HepG2 (cell line): ENCODE data around the gene MYO7B. TPM values are rescaled to one million over a fixed set of nuclear protein-coding genes. Genes with fewer than 3 reads are reported as not detected.

ENCODE experiments used
- ATAC-seq: fragments of 200-7000 bp; cut with Tn5 transposase; 3 replicates; pipeline ENCODE4 v1.9.1; 2020; ENCODE audit warnings: mild to moderate bottlenecking, moderate library complexity
- BruUV-seq: library from RNA; stranded (reverse); fragments of 400-500 nt; replicated peaks from 2 replicates; lab custom pipeline; 2021; lab: Mats Ljungman, UMichigan
- CTCF ChIA-PET: fragments of 300-600 bp; formaldehyde crosslinking; extraction: SDS; loops from one replicate; lab custom pipeline; 2021; ENCODE audit warnings: low total read pairs, inconsistent platforms, low intra/inter-chr PET ratio; lab: Yijun Ruan, JAX
- POLR2A ChIA-PET: fragments of 350-600 bp; sonication (Branson Sonifier 250); formaldehyde crosslinking; loops from one replicate; lab custom pipeline; 2020; ENCODE audit warnings: antibody characterized with exemption, inconsistent platforms; lab: Yijun Ruan, JAX
- DNase-seq: peaks from one replicate; pipeline ENCODE4 v3.0.0-alpha.2; 2015; ENCODE audit warnings: low spot score
- FAIRE-seq: peaks from 3 replicates; lab custom pipeline; 2011; peaks lifted over from hg19 to GRCh38; lab: Jason Lieb, UNC
- H2AFZ ChIP-seq: one replicate; pipeline ENCODE4 v1.6.1; 2011; ENCODE audit warnings: low read length, inconsistent platforms
- H3K27ac ChIP-seq: fragments of 300-600 bp; 3 replicates; pipeline ENCODE4 v1.8.0; 2011; ENCODE audit warnings: mixed run types, mild to moderate bottlenecking, mixed read lengths, low read length, inconsistent platforms; ENCODE audit not compliant: insufficient read depth; ENCODE audit errors: extremely low read length
- H3K27me3 ChIP-seq, 2 experiments: fragments of 200-600 bp in 1 of 2; 2 replicates in 1 of 2; 3 replicates in 1 of 2; pipeline versions ENCODE4 v1.6.0 to v1.8.0; 2011; ENCODE audit warnings: low read length in 2 of 2, mild to moderate bottlenecking in 2 of 2, moderate library complexity in 2 of 2, inconsistent platforms in 1 of 2; ENCODE audit not compliant: insufficient read depth in 2 of 2, control insufficient read depth in 1 of 2
- H3K36me3 ChIP-seq, 2 experiments: fragments of 200-600 bp in 1 of 2; replicated peaks in 1 of 2; 2 replicates in 1 of 2; 3 replicates in 1 of 2; pipeline versions ENCODE4 v1.5.1 to v1.8.0; 2011; ENCODE audit warnings: low read length in 2 of 2, inconsistent platforms in 1 of 2; ENCODE audit not compliant: insufficient read depth in 2 of 2, control insufficient read depth in 1 of 2
- H3K4me1 ChIP-seq: 2 replicates; pipeline ENCODE4 v1.5.1; 2012; ENCODE audit warnings: low read length, inconsistent platforms; ENCODE audit not compliant: insufficient read depth
- H3K4me2 ChIP-seq: 2 replicates; pipeline ENCODE4 v1.6.0; 2011; ENCODE audit warnings: low read depth, low read length, inconsistent platforms
- H3K4me3 ChIP-seq, 3 experiments: fragments of 200-600 bp in 1 of 3; sonication (generic), shearing (Covaris generic) in 1 of 3; replicated peaks in 1 of 3; 2 replicates each; pipeline ENCODE4 v1.5.1; 2011 to 2016; ENCODE audit warnings: low read length in 3 of 3, inconsistent platforms in 2 of 3, low read depth in 2 of 3, mild to moderate bottlenecking in 2 of 3, control low read depth in 1 of 3, mixed read lengths in 1 of 3; ENCODE audit not compliant: insufficient read depth in 1 of 3
- H3K79me2 ChIP-seq: one replicate; pipeline ENCODE4 v1.6.1; 2011; ENCODE audit warnings: low read length, inconsistent platforms; ENCODE audit not compliant: insufficient read depth
- H3K9ac ChIP-seq: 2 replicates; pipeline ENCODE4 v1.6.0; 2011; ENCODE audit warnings: mild to moderate bottlenecking, low read depth, low read length, inconsistent platforms; ENCODE audit not compliant: insufficient read depth
- H3K9me3 ChIP-seq: 2 replicates; pipeline ENCODE4 v1.5.1; 2012; ENCODE audit warnings: mild to moderate bottlenecking, low read length
- H4K20me1 ChIP-seq: 2 replicates; pipeline ENCODE4 v1.6.0; 2011; ENCODE audit warnings: inconsistent platforms, mild to moderate bottlenecking, low read length, moderate library complexity; ENCODE audit not compliant: insufficient read depth
- SIN3A ChIP-seq: IDR thresholded peaks from 2 replicates; pipeline ENCODE4 v1.6.1; 2011; ENCODE audit warnings: low read depth, mild to moderate bottlenecking, control low read depth, low read length, borderline replicate concordance
- WGBS: methylation state at CpG from one replicate; pipeline ENCODE4 v1.1.6; 2017; ENCODE audit warnings: low lambda C conversion rate; 5-methylcytosine and 5-hydroxymethylcytosine counted together
- in situ Hi-C: cut with HindIII; loops from 2 replicates; pipeline ENCODE4 v1.10.0; 2017; ENCODE audit warnings: low pct_unique_long_range_greater_than_20kb; ENCODE audit not compliant: extremely low pct_ligation_motif_present
- intact Hi-C: fragments of 100-400 bp; cut with micrococcal nuclease; formaldehyde crosslinking; loops from one replicate; pipeline ENCODE4 v1.10.0; 2022; ENCODE audit not compliant: unreplicated experiment
- polyA plus RNA-seq, 8 experiments: library from polyadenylated mRNA; depleted of rRNA in 3 of 8; stranded (reverse) in 7 of 8; unstranded in 1 of 8; fragments of >200 nt; fragmentation: Illumina TruSeq in 4 of 8; extraction: Trizol in 4 of 8; gene quantifications; 2 replicates each; pipeline versions ENCODE4 v1.2.1 to v1.2.3, GENCODE V29; 2011 to 2016; ENCODE audit warnings: low read depth in 4 of 8, missing spikeins in 1 of 8, mixed read lengths in 1 of 8; ENCODE audit not compliant: insufficient read depth in 1 of 8
- total RNA-seq, 5 experiments: library from RNA; depleted of rRNA; stranded (reverse); fragments of >200 nt; fragmentation: Illumina TruSeq; extraction: Trizol; gene quantifications; 2 replicates each; pipeline ENCODE4 v1.2.3, GENCODE V29; 2016; ENCODE audit warnings: low read depth in 1 of 5
- TF ChIP-seq, protein P1 (sequence below): sonication (generic); formaldehyde crosslinking; IDR thresholded peaks from 2 replicates; pipeline ENCODE4 v1.8.1; 2023; ENCODE audit warnings: mild to moderate bottlenecking, missing genetic modification reagents
- TF ChIP-seq, protein P2 (sequence below): sonication (generic); formaldehyde crosslinking; IDR thresholded peaks from 2 replicates; pipeline ENCODE4 v1.5.0; 2020; ENCODE audit warnings: missing genetic modification reagents
- TF ChIP-seq, protein P3 (sequence below): sonication (generic); formaldehyde crosslinking; IDR thresholded peaks from one replicate; pipeline ENCODE4 v1.5.1; 2020; ENCODE audit warnings: mild to moderate bottlenecking, missing genetic modification reagents; ENCODE audit errors: not compliant biosample characterization
- TF ChIP-seq, protein P4 (sequence below): sonication (generic); formaldehyde crosslinking; IDR thresholded peaks from 2 replicates; pipeline ENCODE4 v1.4.0; 2020; ENCODE audit warnings: missing genetic modification reagents

The MYO7B gene
- total and polyA plus RNA-seq, 2 of the 13 experiments (the other 11 are each of a cell fraction or from before 2014, with no cell fraction given), result not detected

DNA sequence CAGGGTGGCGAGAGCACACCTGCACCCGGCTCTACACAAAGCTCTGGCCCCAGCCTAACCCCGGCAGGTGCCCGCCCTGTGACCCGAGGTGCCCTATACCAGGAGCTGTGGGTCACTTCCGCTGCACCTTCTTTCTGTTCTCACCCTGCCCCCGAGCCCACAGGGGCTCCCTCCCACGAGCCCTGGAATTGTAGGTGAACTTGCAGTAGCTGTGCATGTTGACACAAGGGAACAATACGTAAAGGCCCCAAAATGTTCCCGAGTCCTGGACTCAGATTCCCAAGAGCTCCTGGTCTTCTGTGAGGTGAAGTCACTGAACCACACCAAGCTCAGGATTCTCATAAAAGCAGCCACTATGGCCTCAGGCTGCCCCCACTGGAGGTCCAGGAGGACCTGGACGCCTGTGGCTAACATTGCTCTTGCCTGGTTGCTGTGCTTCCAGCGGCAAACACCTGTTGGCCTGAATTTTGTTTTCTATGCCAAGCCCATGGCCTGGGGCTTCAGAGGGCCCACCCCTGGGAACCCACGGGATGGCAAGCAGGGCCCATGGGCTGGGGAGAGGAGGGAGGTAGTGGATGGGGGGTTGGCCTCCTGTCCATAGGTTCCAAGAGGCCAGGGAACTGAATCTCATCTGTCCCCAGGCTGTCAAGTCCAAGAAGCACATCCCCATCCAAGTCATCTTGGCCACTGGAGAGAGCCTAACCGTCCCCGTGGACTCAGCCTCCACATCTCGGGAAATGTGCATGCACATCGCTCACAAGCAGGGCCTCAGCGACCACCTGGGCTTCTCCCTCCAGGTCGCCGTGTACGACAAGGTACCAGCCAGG lies 87.3 kb downstream of the MYO7B start:
- no peak for DNase-seq
- TF ChIP-seq, protein P1, sequence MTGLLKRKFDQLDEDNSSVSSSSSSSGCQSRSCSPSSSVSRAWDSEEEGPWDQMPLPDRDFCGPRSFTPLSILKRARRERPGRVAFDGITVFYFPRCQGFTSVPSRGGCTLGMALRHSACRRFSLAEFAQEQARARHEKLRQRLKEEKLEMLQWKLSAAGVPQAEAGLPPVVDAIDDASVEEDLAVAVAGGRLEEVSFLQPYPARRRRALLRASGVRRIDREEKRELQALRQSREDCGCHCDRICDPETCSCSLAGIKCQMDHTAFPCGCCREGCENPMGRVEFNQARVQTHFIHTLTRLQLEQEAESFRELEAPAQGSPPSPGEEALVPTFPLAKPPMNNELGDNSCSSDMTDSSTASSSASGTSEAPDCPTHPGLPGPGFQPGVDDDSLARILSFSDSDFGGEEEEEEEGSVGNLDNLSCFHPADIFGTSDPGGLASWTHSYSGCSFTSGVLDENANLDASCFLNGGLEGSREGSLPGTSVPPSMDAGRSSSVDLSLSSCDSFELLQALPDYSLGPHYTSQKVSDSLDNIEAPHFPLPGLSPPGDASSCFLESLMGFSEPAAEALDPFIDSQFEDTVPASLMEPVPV (CRISPR knock-in tag), result no peak
- no peak for TF ChIP-seq SIN3A
- TF ChIP-seq, protein P2, sequence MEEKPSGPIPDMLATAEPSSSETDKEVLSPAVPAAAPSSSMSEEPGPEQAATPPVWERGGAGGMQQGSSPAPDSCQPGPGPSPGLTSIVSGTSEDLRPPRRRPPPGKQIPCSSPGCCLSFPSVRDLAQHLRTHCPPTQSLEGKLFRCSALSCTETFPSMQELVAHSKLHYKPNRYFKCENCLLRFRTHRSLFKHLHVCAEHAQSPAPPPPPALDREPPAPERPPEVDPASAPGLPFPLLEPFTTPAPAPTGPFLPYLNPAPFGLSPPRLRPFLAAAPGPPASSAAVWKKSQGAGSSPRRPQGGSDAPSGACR (CRISPR knock-in tag), result no peak
- TF ChIP-seq, protein P3, sequence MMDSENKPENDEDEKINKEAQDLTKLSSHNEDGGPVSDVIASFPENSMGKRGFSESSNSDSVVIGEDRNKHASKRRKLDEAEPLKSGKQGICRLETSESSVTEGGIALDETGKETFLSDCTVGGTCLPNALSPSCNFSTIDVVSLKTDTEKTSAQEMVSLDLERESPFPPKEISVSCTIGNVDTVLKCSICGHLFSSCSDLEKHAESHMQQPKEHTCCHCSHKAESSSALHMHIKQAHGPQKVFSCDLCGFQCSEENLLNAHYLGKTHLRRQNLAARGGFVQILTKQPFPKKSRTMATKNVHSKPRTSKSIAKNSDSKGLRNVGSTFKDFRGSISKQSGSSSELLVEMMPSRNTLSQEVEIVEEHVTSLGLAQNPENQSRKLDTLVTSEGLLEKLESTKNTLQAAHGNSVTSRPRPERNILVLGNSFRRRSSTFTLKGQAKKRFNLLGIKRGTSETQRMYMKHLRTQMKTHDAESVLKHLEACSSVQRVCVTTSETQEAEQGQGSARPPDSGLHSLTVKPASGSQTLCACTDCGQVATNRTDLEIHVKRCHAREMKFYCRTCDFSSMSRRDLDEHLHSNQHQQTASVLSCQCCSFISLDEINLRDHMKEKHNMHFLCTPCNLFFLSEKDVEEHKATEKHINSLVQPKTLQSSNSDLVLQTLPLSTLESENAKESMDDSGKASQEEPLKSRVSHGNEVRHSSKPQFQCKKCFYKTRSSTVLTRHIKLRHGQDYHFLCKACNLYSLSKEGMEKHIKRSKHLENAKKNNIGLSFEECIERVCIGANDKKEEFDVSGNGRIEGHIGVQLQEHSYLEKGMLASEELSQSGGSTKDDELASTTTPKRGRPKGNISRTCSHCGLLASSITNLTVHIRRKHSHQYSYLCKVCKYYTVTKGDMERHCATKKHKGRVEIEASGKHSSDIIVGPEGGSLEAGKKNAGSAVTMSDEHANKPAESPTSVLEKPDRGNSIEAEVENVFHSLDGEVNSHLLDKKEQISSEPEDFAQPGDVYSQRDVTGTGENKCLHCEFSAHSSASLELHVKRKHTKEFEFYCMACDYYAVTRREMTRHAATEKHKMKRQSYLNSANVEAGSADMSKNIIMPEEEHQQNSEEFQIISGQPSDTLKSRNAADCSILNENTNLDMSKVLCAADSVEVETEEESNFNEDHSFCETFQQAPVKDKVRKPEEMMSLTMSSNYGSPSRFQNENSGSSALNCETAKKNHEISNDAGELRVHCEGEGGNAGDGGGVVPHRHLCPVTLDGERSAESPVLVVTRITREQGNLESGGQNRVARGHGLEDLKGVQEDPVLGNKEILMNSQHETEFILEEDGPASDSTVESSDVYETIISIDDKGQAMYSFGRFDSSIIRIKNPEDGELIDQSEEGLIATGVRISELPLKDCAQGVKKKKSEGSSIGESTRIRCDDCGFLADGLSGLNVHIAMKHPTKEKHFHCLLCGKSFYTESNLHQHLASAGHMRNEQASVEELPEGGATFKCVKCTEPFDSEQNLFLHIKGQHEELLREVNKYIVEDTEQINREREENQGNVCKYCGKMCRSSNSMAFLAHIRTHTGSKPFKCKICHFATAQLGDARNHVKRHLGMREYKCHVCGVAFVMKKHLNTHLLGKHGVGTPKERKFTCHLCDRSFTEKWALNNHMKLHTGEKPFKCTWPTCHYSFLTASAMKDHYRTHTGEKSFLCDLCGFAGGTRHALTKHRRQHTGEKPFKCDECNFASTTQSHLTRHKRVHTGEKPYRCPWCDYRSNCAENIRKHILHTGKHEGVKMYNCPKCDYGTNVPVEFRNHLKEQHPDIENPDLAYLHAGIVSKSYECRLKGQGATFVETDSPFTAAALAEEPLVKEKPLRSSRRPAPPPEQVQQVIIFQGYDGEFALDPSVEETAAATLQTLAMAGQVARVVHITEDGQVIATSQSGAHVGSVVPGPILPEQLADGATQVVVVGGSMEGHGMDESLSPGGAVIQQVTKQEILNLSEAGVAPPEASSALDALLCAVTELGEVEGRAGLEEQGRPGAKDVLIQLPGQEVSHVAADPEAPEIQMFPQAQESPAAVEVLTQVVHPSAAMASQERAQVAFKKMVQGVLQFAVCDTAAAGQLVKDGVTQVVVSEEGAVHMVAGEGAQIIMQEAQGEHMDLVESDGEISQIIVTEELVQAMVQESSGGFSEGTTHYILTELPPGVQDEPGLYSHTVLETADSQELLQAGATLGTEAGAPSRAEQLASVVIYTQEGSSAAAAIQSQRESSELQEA (CRISPR knock-in tag), result no peak
- TF ChIP-seq, protein P4, sequence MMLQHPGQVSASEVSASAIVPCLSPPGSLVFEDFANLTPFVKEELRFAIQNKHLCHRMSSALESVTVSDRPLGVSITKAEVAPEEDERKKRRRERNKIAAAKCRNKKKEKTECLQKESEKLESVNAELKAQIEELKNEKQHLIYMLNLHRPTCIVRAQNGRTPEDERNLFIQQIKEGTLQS, result no peak

More for the DNA sequence above, 87.3 kb downstream of the MYO7B start:
- Histone ChIP-seq H3K79me2 (no peaks in the 10 kb centered on the region), H3K27me3 (peaks cover 27 to 85% of the 10 kb centered on the region in 2 experiments), H3K27ac (no peak overlapping the region), H3K4me1 (no peaks in the 10 kb centered on the region), H3K4me3 (no peak overlapping the region), H3K9me3 (no peaks in the 10 kb centered on the region), H3K9ac (no peak overlapping the region), H3K36me3 (no peaks in the 10 kb centered on the region), H4K20me1 (no peaks in the 10 kb centered on the region), H2AFZ (no peak overlapping the region), H3K4me2 (no peak overlapping the region)
- ChIA-PET CTCF (no interaction called here), POLR2A (no interaction called here)
- ATAC-seq, result no peak
- no peak for FAIRE-seq
- intact Hi-C loops, result no loop called here
- in situ Hi-C loops, result no loop called here
- 18% methylated on average over 9 of the region's 21 CpGs for WGBS
- BruUV-seq, result no TSS peak
